Lung (tissue), 12 donors: Measurements from ENCODE around the gene KRT80. TPM values are rescaled to one million over a fixed set of nuclear protein-coding genes. Genes with fewer than 3 reads are reported as not detected.

ENCODE experiments used
- ATAC-seq: fragments of 200-7000 bp; cut with Tn5 transposase; one replicate; pipeline ENCODE4 v1.9.1; 2020; ENCODE audit warnings: moderate number of reproducible peaks; ENCODE audit not compliant: insufficient read depth, low FRiP score
- DNase-seq, 3 donors: peaks; one replicate each; pipeline ENCODE4 v3.0.0-alpha.2; 2013 to 2017
- H3K27ac ChIP-seq, 2 donors: one replicate each; pipeline ENCODE4 v1.5.1; 2013; ENCODE audit warnings: mild to moderate bottlenecking in 2 of 2, moderate library complexity in 2 of 2, control low read depth in 1 of 2, inconsistent platforms in 1 of 2, low read depth in 1 of 2, low read length in 1 of 2
- H3K27me3 ChIP-seq, 3 donors: one replicate each; pipeline ENCODE4 v1.5.1; 2013; ENCODE audit warnings: low read length in 2 of 3; ENCODE audit not compliant: control insufficient read depth in 3 of 3, insufficient read depth in 3 of 3
- H3K36me3 ChIP-seq, 4 donors: one replicate each; pipeline ENCODE4 v1.5.1; 2013; ENCODE audit warnings: low read length in 4 of 4, mild to moderate bottlenecking in 1 of 4, moderate library complexity in 1 of 4; ENCODE audit not compliant: control insufficient read depth in 4 of 4, insufficient read depth in 4 of 4
- H3K4me1 ChIP-seq, 5 donors: one replicate each; pipeline ENCODE4 v1.5.1; 2013; ENCODE audit warnings: low read length in 5 of 5, mild to moderate bottlenecking in 2 of 5, moderate library complexity in 1 of 5; ENCODE audit not compliant: control insufficient read depth in 5 of 5, insufficient read depth in 5 of 5
- H3K4me3 ChIP-seq: one replicate; pipeline ENCODE4 v1.5.1; 2013; ENCODE audit warnings: mild to moderate bottlenecking, control low read depth, moderate library complexity
- H3K9ac ChIP-seq, 2 donors: one replicate each; pipeline ENCODE4 v1.5.1; 2013; ENCODE audit warnings: low read length in 2 of 2, control low read depth in 1 of 2; ENCODE audit not compliant: insufficient read depth in 1 of 2
- H3K9me3 ChIP-seq, 4 donors: one replicate each; pipeline ENCODE4 v1.5.1; 2013; ENCODE audit warnings: low read length in 3 of 4, mild to moderate bottlenecking in 1 of 4, moderate library complexity in 1 of 4; ENCODE audit not compliant: control insufficient read depth in 4 of 4, insufficient read depth in 3 of 4
- CTCF ChIP-seq: IDR thresholded peaks from 2 replicates; pipeline ENCODE4 v1.5.1; 2012; ENCODE audit warnings: mild to moderate bottlenecking; ENCODE audit errors: control extremely low read depth, extremely low read depth
- WGBS, 2 donors: extraction: QIAGEN DNeasy Blood & Tissue Kit; methylation state at CpG; one replicate each; pipeline ENCODE4 v1.1.7; 2013; 5-methylcytosine and 5-hydroxymethylcytosine counted together
- polyA plus RNA-seq, 2 donors: library from polyadenylated mRNA; stranded (reverse); fragments of 200-250 nt; gene quantifications; one replicate each; pipeline ENCODE4 v1.2.1, GENCODE V29; 2013
- total RNA-seq, 2 donors: library from RNA; depleted of rRNA in 1 of 2; stranded (reverse); fragments of >200 nt in 1 of 2; gene quantifications; one replicate each; pipeline ENCODE4 v1.2.1, GENCODE V29; 2014 to 2021
- donor health status: control.
- donor health status: control.
- donor health status: Bipolar disorder and iron deficiency.
- donor health status: healthy.
- donor health status: DM: yes; HTN: yes; CAD: no.

Gene KRT80
- total and polyA plus RNA-seq, 4 donors: 1.8 to 15.5 (median 8.6) TPM

DNA sequence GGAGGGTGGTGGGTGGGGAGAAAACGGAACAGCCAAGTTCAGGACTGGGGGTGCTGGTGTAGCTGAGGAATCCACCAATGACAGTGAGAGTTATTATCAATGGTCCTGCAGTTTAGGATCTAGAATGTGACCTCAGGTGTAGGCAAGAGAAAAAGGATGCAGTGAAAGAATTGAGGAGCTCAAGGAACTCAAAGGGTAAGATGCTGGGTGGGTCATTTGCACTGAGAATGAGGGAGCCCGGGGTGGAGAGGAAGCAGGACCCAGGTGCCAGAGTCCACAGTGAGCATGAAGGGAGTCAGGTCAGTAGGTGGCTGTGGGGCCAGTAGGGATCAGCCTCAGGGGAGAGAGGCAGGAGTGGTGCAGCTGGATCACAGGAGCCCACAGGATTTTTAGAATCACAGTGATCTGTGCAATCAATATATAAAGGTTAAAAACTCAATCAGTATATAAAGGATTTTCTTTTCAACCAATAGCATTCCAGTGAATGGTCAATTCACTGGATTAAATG is 38.1 kb upstream of the KRT80 start:
- Histone ChIP-seq H3K36me3 (no peaks in the 10 kb centered on the region), H3K9me3 (no peaks in the 10 kb centered on the region), H3K9ac (no peak overlapping the region), H3K4me1 (peaks cover 0 to 9% (median 5%) of the 10 kb centered on the region in 5 donors), H3K27me3 (peaks cover 0 to 32% (median 27%) of the 10 kb centered on the region in 3 donors), H3K27ac (no peak overlapping the region), H3K4me3 (no peak overlapping the region)
- 71 to 83% methylated on average over 2 of the region's 2 CpGs for WGBS, 2 donors
- ATAC-seq (no peak), DNase-seq (no peak)
- TF ChIP-seq CTCF: no peak

DNA sequence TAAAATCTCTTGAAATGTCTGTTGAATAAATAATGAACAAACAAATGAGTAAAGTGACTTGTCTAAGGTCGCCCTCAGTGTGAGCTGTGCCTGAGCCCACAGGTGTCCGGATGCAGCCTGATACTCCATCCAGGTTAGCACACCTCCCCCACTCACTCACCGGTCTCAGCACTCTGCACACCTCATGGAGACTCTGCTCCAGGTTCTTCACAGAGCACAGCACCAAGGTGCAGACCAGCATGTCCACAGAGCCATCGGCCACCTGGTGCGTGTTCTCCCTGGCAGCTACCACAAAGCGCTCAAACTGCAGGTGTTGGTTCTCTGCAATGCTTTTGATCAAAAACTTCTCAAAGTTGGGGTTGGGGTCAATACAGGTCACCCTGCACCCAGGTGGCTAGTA is 37.1 kb upstream of the KRT80 start:
- Histone ChIP-seq H3K27ac (no peak overlapping the region), H3K27me3 (peaks cover 0 to 25% (median 23%) of the 10 kb centered on the region in 3 donors), H3K9me3 (no peaks in the 10 kb centered on the region), H3K9ac (no peak overlapping the region), H3K36me3 (no peaks in the 10 kb centered on the region), H3K4me1 (peaks cover 0 to 9% (median 0%) of the 10 kb centered on the region in 5 donors), H3K4me3 (no peak overlapping the region)
- WGBS, 2 donors: 90 to 93% methylated on average over 6 of the region's 6 CpGs
- DNase-seq (no peak), ATAC-seq (no peak)
- TF ChIP-seq CTCF: no peak

GRCh38 chr12:52228366-52228765 is 36.6 kb upstream of the KRT80 start:
- H3K9ac ChIP-seq: no peak overlapping the region
- no peak for DNase-seq
- WGBS, 2 donors: 72 to 75% methylated on average over 3 of the region's 3 CpGs

More at GRCh38 chr12:52228366-52228765, 36.6 kb upstream of the KRT80 start:
- Histone ChIP-seq H3K4me3 (no peak overlapping the region), H3K27ac (no peak overlapping the region), H3K4me1 (peaks cover 0 to 9% (median 0%) of the 10 kb centered on the region in 5 donors), H3K27me3 (peaks cover 0 to 22% (median 21%) of the 10 kb centered on the region in 3 donors), H3K9me3 (no peaks in the 10 kb centered on the region), H3K36me3 (no peaks in the 10 kb centered on the region)
- ATAC-seq: no peak
- TF ChIP-seq CTCF: no peak
